ENCODE results near the gene AMD1.
"Not testable (repeated sequence)": the region's sequence is repeated elsewhere in the genome, so short reads cannot be mapped to it uniquely, and the experiment has no call there.

Gene AMD1

DNA sequence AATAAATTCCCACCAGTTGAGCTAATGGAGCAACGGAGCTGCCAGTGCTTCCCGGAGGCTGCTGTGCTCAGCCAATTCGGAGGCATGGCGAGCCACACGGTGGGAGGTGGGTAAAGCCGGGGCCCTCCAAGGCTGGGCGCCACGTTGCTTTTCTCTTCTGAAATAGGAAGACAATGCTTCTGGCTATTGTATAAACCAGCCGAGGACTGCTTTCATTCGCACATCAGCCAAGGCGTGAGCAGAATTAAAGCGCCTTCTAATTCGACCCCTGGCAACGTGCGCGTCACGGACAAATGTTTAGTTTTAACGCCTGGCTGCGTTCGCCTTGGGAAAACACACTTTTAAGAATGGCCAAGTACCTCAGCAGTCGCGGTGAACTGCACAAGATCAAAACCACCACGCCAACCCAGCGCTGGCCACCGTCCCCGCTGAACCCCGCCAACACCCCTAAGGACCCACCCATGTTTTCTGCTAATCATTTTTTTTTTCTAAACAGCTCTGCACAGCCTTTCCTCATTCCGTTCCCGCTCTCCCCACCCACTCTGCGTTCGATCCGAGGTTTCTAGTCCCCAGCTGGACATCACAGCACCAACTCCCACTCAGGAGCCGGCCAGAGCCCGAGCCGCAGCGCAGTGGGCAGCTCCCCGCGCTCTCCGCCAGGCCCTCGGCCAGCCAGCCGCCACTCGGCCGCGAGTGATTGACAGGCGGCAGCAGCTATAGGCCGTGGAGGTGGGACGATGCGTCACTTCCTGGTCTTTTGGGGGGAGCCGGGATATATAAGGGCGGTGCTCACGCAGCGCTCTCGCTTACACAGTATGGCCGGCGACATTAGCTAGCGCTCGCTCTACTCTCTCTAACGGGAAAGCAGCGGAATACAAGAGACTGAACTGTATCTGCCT, at the start of gene AMD1:
AMD1 (plus strand) TSS at position 805 of the 899 bp plus-strand sequence. CDS start 321 bp downstream, outside the sequence.
- Histone ChIP-seq H3K9me3 (ENCODE audit: control insufficient read depth, insufficient read depth, low read length) (no peaks in the 10 kb centered on the region), H3K9ac (ENCODE audit: low read depth, low read length) (peak within 1 kb of the TSS; percentile 74), H3K4me1 (ENCODE audit: insufficient read depth, low read length) (peaks cover 12% of the 10 kb centered on the region), H3K36me3 (ENCODE audit: insufficient read depth, low read length) (no peaks in the 10 kb centered on the region)

DNA sequence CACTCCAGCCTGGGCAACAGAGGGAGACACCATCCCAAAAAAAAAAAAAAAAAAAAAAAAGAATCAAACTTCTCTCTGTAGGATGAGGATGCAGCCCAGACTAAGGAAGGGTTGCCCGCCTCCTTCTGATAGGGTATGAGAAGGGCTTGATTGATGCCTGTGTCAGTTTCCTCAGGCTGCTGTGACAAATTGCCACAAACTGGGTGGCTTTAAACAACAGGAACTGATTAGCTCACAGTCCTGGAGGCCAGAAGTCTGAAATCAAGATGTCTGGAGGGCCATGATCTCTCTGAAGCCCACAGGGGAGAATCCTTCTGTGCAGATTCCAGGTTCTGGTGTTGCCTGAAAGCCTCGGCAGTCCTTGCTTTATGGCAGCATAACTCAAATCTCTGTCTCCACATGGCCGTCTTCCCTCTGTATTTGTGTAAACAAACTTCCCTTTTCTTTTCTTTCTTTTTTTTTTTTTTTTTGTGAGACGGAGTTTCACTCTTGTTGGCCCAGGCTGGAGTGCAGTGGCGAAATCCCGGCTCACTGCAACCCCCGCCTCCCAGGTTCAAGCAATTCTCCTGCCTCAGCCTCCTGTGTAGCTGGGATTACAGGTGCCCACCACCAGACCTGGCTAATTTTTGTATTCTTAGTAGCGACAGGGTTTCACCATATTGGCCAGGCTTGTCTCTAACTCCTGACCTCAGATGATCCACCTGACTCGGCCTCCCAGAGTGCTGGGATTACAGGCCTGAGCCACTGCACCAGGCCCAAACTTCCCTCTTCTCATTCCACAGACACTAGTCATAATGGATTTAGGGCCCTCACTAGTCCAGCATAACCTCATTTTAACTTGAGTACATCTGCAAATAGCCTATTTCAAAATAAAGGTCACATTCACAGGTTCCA, 48.1 kb upstream of the AMD1 start:
- Histone ChIP-seq H3K9ac (ENCODE audit: low read depth, low read length) (no peak overlapping the region), H3K9me3 (ENCODE audit: control insufficient read depth, insufficient read depth, low read length) (no peaks in the 10 kb centered on the region), H3K36me3 (ENCODE audit: insufficient read depth, low read length) (no peaks in the 10 kb centered on the region), H3K4me1 (ENCODE audit: insufficient read depth, low read length) (no peaks in the 10 kb centered on the region)

DNA sequence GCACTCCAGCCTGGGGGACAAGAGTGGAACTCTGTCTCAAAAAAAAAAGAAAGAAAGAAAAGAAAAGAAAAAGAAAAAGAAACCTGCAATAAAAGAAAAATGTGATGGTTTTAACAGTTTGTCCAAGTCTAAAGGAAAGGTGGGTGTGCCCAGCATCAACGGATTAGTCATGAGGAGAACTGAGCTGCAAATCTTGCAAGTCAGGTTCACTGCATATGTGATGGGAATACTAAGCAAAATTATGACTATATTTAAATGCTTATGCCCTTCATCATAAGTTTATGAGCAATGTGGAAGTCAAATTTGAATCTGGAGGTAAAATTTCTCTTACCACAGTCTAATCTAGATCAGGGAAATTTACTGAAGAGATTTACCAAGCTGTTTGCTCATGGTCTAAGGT, 46.2 kb upstream of the AMD1 start:
- H3K9ac ChIP-seq (ENCODE audit: low read depth, low read length): no peak overlapping the region
- no peaks in the 10 kb centered on the region for H3K9me3 ChIP-seq (ENCODE audit: control insufficient read depth, insufficient read depth, low read length)
- no peaks in the 10 kb centered on the region for H3K36me3 ChIP-seq (ENCODE audit: insufficient read depth, low read length)

DNA sequence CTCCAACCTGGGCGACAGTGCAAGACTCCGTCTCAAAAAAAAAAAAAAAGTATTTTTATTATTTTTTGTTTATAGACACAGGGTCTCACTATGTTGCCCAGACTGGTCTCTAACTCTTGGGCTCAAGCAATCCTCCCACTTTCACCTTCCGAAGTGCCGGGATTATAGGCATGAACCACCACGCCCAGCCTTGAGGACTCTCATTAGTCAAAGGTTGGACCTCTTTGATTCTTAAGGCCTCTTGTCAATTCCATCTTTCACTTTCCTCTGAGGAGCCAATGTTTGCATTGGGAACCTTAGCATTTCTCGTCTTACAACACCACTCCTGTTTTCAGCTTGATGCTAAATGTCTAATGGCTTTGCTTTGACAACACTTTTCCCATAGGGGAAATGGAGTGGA, 43.2 kb upstream of the AMD1 start:
- Histone ChIP-seq H3K9me3 (ENCODE audit: control insufficient read depth, insufficient read depth, low read length) (no peaks in the 10 kb centered on the region), H3K36me3 (ENCODE audit: insufficient read depth, low read length) (no peaks in the 10 kb centered on the region), H3K9ac (ENCODE audit: low read depth, low read length) (no peak overlapping the region), H3K4me1 (ENCODE audit: insufficient read depth, low read length) (no peaks in the 10 kb centered on the region)

More for the DNA sequence above, 46.2 kb upstream of the AMD1 start:
- H3K4me1 ChIP-seq (ENCODE audit: insufficient read depth, low read length): no peaks in the 10 kb centered on the region

GRCh38 chr6:110833831-110834230, 40.8 kb upstream of the AMD1 start:
- Histone ChIP-seq H3K4me1 (ENCODE audit: insufficient read depth, low read length) (no peaks in the 10 kb centered on the region), H3K36me3 (ENCODE audit: insufficient read depth, low read length) (no peaks in the 10 kb centered on the region), H3K9ac (ENCODE audit: low read depth, low read length) (no peak overlapping the region), H3K9me3 (ENCODE audit: control insufficient read depth, insufficient read depth, low read length) (no peaks in the 10 kb centered on the region)

- not testable (repeated sequence) for H3K36me3 ChIP-seq (ENCODE audit: insufficient read depth, low read length); H3K9ac ChIP-seq (ENCODE audit: low read depth, low read length); H3K4me1 ChIP-seq (ENCODE audit: insufficient read depth, low read length); H3K9me3 ChIP-seq (ENCODE audit: control insufficient read depth, insufficient read depth, low read length)
These were observed 38.8 kb upstream of the AMD1 start for GRCh38 chr6:110835751-110836150.

DNA sequence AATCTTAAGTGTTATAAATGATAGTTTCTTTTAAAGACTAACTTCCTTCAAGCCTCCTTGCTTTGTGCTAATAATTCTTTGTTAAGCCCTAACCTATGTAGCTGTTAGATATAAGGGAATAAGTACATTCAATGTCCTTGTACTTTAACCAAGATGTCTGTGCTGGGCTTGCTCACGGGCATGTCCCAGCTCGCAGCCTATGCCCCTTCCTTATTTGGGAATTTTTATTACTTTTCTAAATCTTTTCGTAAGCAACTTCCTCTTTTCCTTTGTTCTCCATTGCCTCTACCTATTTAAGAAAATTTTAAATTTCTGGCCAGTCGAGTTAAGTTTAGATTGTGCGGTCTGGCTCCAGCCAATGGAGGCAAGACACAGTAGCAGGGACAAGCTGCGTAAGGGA, 33.3 kb upstream of the AMD1 start:
- Histone ChIP-seq H3K4me1 (ENCODE audit: insufficient read depth, low read length) (no peaks in the 10 kb centered on the region), H3K9me3 (ENCODE audit: control insufficient read depth, insufficient read depth, low read length) (no peaks in the 10 kb centered on the region), H3K9ac (ENCODE audit: low read depth, low read length) (no peak overlapping the region), H3K36me3 (ENCODE audit: insufficient read depth, low read length) (no peaks in the 10 kb centered on the region)

DNA sequence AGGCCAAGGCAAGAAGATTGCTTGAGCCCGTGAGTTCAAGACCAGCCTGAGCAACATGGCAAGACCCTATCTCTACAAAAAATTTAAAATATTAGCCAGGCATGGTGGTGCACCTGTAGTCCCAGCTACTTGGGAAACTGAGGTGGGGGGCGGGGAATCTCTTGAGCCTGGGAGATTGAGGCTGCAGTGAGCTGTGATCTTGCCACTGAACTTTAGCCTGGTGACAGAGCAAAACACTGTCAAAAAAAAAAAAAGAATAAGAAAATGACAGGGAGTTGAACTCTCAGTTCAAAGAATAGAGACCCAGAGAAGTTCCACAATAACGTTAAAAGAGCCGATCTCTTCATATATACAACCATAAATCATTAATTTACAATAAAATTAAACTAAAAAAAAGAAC, 24.8 kb upstream of the AMD1 start:
- no peaks in the 10 kb centered on the region for H3K36me3 ChIP-seq (ENCODE audit: insufficient read depth, low read length)
- H3K9me3 ChIP-seq (ENCODE audit: control insufficient read depth, insufficient read depth, low read length): no peaks in the 10 kb centered on the region
- no peak overlapping the region for H3K9ac ChIP-seq (ENCODE audit: low read depth, low read length)
- no peaks in the 10 kb centered on the region for H3K4me1 ChIP-seq (ENCODE audit: insufficient read depth, low read length)

DNA sequence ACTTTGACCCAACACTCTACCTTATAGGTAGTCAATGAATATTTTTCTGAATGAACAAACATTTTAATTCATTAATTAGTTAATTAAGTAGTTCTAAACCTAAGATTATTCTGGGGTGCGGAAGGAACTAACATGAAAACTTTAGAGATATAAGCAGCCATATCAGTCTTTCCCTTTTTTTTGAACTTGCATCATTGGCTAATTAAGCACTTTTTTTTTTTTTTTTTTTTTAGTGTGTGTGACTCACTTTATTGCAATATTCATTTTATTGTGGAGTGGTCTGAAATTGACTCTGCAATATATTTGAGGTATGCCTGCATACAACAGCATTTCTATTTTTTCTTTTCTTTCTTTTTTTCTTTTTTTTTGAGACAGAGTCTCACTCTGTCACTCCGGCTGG, 21.8 kb upstream of the AMD1 start:
- H3K4me1 ChIP-seq (ENCODE audit: insufficient read depth, low read length): no peaks in the 10 kb centered on the region
- H3K36me3 ChIP-seq (ENCODE audit: insufficient read depth, low read length): no peaks in the 10 kb centered on the region
- no peaks in the 10 kb centered on the region for H3K9me3 ChIP-seq (ENCODE audit: control insufficient read depth, insufficient read depth, low read length)
- no peak overlapping the region for H3K9ac ChIP-seq (ENCODE audit: low read depth, low read length)

GRCh38 chr6:110853754-110854477, 20.7 kb upstream of the AMD1 start:
- Histone ChIP-seq H3K4me1 (ENCODE audit: insufficient read depth, low read length) (no peaks in the 10 kb centered on the region), H3K9ac (ENCODE audit: low read depth, low read length) (no peak overlapping the region), H3K36me3 (ENCODE audit: insufficient read depth, low read length) (no peaks in the 10 kb centered on the region), H3K9me3 (ENCODE audit: control insufficient read depth, insufficient read depth, low read length) (no peaks in the 10 kb centered on the region)

GRCh38 chr6:110856296-110856695, 18.3 kb upstream of the AMD1 start:
- H3K9me3 ChIP-seq (ENCODE audit: control insufficient read depth, insufficient read depth, low read length): no peaks in the 10 kb centered on the region
- no peak overlapping the region for H3K9ac ChIP-seq (ENCODE audit: low read depth, low read length)
- H3K4me1 ChIP-seq (ENCODE audit: insufficient read depth, low read length): no peaks in the 10 kb centered on the region
- H3K36me3 ChIP-seq (ENCODE audit: insufficient read depth, low read length): no peaks in the 10 kb centered on the region

DNA sequence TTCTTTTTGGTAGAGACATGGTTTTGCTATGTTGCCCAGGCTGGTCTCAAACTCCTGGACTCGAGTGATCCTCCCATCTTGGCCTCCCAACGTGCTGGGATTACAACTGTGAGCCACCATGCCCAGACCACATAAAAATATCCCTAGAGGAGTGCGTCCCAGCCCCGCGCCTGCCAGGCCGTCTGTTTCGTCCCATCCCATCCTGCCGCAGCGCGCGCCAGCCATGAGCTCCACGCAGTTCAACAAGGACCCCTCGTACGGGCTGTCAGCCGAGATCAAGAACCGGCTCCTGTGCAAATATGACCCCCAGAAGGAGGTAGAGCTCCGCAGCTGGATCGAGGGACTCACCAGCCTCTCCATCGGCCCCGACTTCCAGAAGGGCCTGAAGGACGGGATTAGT, 16.6 kb upstream of the AMD1 start:
- no peaks in the 10 kb centered on the region for H3K36me3 ChIP-seq (ENCODE audit: insufficient read depth, low read length)
- no peak overlapping the region for H3K9ac ChIP-seq (ENCODE audit: low read depth, low read length)
- H3K4me1 ChIP-seq (ENCODE audit: insufficient read depth, low read length): no peaks in the 10 kb centered on the region
- H3K9me3 ChIP-seq (ENCODE audit: control insufficient read depth, insufficient read depth, low read length): no peaks in the 10 kb centered on the region

DNA sequence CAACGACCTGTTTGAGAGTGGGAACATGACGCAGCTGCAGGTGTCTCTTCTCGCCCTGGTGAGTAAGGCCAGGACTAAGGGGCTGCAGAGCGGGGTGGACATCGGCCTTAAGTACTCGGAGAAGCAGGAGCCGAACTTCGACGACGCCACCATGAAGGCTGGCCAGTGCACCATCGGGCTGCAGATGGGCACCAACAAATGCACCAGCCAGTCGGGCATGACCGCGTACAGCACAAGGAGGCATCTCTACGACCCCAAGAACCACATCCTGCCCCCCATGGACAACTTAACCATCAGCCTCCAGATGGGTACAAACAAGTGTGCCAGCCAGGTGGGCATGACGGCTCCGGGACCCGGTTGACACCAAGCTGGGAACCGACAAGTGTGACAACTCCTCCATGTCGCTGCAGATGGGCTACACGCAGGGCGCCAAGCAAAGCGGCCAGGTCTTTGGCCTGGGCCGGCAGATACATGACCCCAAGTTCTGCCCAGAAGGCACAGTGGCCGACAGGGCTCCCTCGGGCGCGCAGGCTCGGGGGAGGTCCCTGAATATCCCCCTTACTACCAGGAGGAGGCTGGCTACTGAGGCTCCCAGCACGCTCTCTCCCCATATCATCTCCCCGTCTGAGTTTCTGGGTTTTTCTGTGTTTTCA, 15.9 kb upstream of the AMD1 start:
- H3K36me3 ChIP-seq (ENCODE audit: insufficient read depth, low read length): no peaks in the 10 kb centered on the region
- no peak overlapping the region for H3K9ac ChIP-seq (ENCODE audit: low read depth, low read length)
- H3K4me1 ChIP-seq (ENCODE audit: insufficient read depth, low read length): no peaks in the 10 kb centered on the region
- no peaks in the 10 kb centered on the region for H3K9me3 ChIP-seq (ENCODE audit: control insufficient read depth, insufficient read depth, low read length)

- Histone ChIP-seq H3K9me3 (ENCODE audit: control insufficient read depth, insufficient read depth, low read length) (no peaks in the 10 kb centered on the region), H3K9ac (ENCODE audit: low read depth, low read length) (no peak overlapping the region), H3K4me1 (ENCODE audit: insufficient read depth, low read length) (no peaks in the 10 kb centered on the region), H3K36me3 (ENCODE audit: insufficient read depth, low read length) (no peaks in the 10 kb centered on the region)
These were observed 15.2 kb upstream of the AMD1 start for GRCh38 chr6:110859335-110859792.

Measured in ES-I3 (cell line).